HCT116 (cell line): ENCODE results near the gene LANCL3. TPM values are rescaled to one million over a fixed set of nuclear protein-coding genes. Genes with fewer than 3 reads are reported as not detected.

Experiments used
- ATAC-seq: fragments of 200-7000 bp; cut with Tn5 transposase; 2 replicates; pipeline ENCODE4 v1.9.1; 2020; ENCODE audit warnings: mild to moderate bottlenecking, moderate library complexity
- BruUV-seq: library from RNA; stranded (reverse); fragments of 400-500 nt; replicated peaks from 2 replicates; lab custom pipeline; 2021; lab: Mats Ljungman, UMichigan
- CTCF ChIA-PET: fragments of 300-600 bp; sonication (Branson Sonifier 250); formaldehyde crosslinking; loops from one replicate; lab custom pipeline; 2021; ENCODE audit warnings: antibody characterized with exemption; lab: Charles Lee
- POLR2A ChIA-PET: fragments of 300-600, 350-600 bp; sonication (Branson Sonifier 250); formaldehyde crosslinking; loops from one replicate; lab custom pipeline; 2021; ENCODE audit warnings: antibody characterized with exemption; lab: Charles Lee
- RAD21 ChIA-PET, 2 experiments: fragments of 300-600 bp; sonication (Branson Sonifier 250); formaldehyde crosslinking; loops; one replicate each; lab custom pipeline; 2023; ENCODE audit warnings: low total read pairs in 2 of 2; ENCODE audit not compliant: uncharacterized antibody in 2 of 2, unreplicated experiment in 2 of 2, low non-redundant PET in 1 of 2; lab: Charles Lee
- DNase-seq: peaks from one replicate; pipeline ENCODE4 v3.0.0-alpha.2; 2010; ENCODE audit warnings: low read depth, low spot score
- H2AFZ ChIP-seq: fragments of 200-600 bp; shearing (Covaris generic), sonication (generic); 2 replicates; pipeline ENCODE4 v1.6.1; 2017; ENCODE audit warnings: low read depth, mixed run types, mixed read lengths, antibody characterized with exemption, low read length; ENCODE audit not compliant: poor library complexity, severe bottlenecking
- H3K27ac ChIP-seq: 2 replicates; pipeline ENCODE4 v1.5.1; 2012; ENCODE audit warnings: low read depth, low read length
- H3K27me3 ChIP-seq: fragments of 200-600 bp; sonication (generic); 2 replicates; pipeline ENCODE4 v1.6.1; 2016; ENCODE audit warnings: mixed run types, low read length, mixed read lengths; ENCODE audit not compliant: insufficient read depth
- H3K36me3 ChIP-seq, 2 experiments: fragments of 200-500 bp in 1 of 2; fragments of 200-600 bp in 1 of 2; sonication (Bioruptor generic) in 1 of 2; sonication (generic) in 1 of 2; 2 replicates each; pipeline versions ENCODE4 v1.5.1 to v1.6.1; 2014 to 2016; ENCODE audit warnings: low read length in 2 of 2, inconsistent platforms in 1 of 2, mixed read lengths in 1 of 2, mixed run types in 1 of 2; ENCODE audit not compliant: insufficient read depth in 2 of 2, control insufficient read depth in 1 of 2
- H3K4me1 ChIP-seq, 2 experiments: fragments of 200-600 bp in 1 of 2; sonication (generic) in 1 of 2; 2 replicates each; pipeline versions ENCODE4 v1.5.1 to v1.6.1; 2012 to 2017; ENCODE audit warnings: low read length in 2 of 2, inconsistent platforms in 1 of 2, mild to moderate bottlenecking in 1 of 2, mixed read lengths in 1 of 2, mixed run types in 1 of 2, moderate library complexity in 1 of 2; ENCODE audit not compliant: insufficient read depth in 2 of 2, control insufficient read depth in 1 of 2
- H3K4me2 ChIP-seq: fragments of 200-600 bp; sonication (generic); 2 replicates; pipeline ENCODE4 v1.6.1; 2017; ENCODE audit warnings: mixed run types, low read length, mixed read lengths
- H3K4me3 ChIP-seq, 2 experiments: fragments of 200-600 bp in 1 of 2; sonication (generic) in 1 of 2; replicated peaks in 1 of 2; 2 replicates each; pipeline ENCODE4 v1.5.1; 2011 to 2016; ENCODE audit warnings: low read length in 2 of 2, control low read depth in 1 of 2, low read depth in 1 of 2, mild to moderate bottlenecking in 1 of 2, mixed read lengths in 1 of 2, mixed run types in 1 of 2
- H3K79me2 ChIP-seq: fragments of 200-600 bp; sonication (generic); 2 replicates; pipeline ENCODE4 v1.6.1; 2017; ENCODE audit warnings: mild to moderate bottlenecking, mixed run types, low read length, moderate library complexity, mixed read lengths; ENCODE audit not compliant: insufficient read depth
- H3K9ac ChIP-seq: fragments of 200-600 bp; sonication (generic); 2 replicates; pipeline ENCODE4 v1.6.1; 2016; ENCODE audit warnings: low read length, mixed read lengths
- H3K9me2 ChIP-seq: fragments of 200-600 bp; sonication (generic), shearing (Covaris generic); 2 replicates; pipeline ENCODE4 v1.6.1; 2017; ENCODE audit warnings: mixed run types, mild to moderate bottlenecking, moderate library complexity; ENCODE audit not compliant: insufficient read depth
- H3K9me3 ChIP-seq, 2 experiments: fragments of 200-500 bp in 1 of 2; fragments of 200-600 bp in 1 of 2; sonication (Bioruptor generic) in 1 of 2; sonication (generic) in 1 of 2; 2 replicates each; pipeline ENCODE4 v1.6.1; 2014 to 2017; ENCODE audit warnings: low read length in 2 of 2, mixed read lengths in 2 of 2, inconsistent platforms in 1 of 2, low read depth in 1 of 2, mild to moderate bottlenecking in 1 of 2, mixed run types in 1 of 2, moderate library complexity in 1 of 2; ENCODE audit not compliant: control insufficient read depth in 1 of 2, insufficient read depth in 1 of 2
- H4K20me1 ChIP-seq: fragments of 200-600 bp; sonication (generic), shearing (Covaris generic); 2 replicates; pipeline ENCODE4 v1.6.1; 2017; ENCODE audit warnings: mixed run types, mild to moderate bottlenecking, moderate library complexity; ENCODE audit not compliant: insufficient read depth
- ATF3 ChIP-seq: IDR thresholded peaks from 2 replicates; pipeline ENCODE4 v1.6.1; 2012
- CBX3 ChIP-seq: IDR thresholded peaks from 2 replicates; pipeline ENCODE4 v1.6.1; 2012; ENCODE audit warnings: low read depth
- CEBPB ChIP-seq: IDR thresholded peaks from 2 replicates; pipeline ENCODE4 v1.6.1; 2012; ENCODE audit warnings: low read depth
- CTCF ChIP-seq, 3 experiments: fragments of 200-600 bp in 1 of 3; sonication (generic) in 1 of 3; IDR thresholded peaks in 2 of 3; conservative IDR thresholded peaks in 1 of 3; 2 replicates each; pipeline ENCODE4 v1.5.1; 2012 to 2017; ENCODE audit warnings: low read depth in 2 of 3, low read length in 2 of 3, antibody characterized with exemption in 1 of 3, borderline replicate concordance in 1 of 3, control low read depth in 1 of 3, mild to moderate bottlenecking in 1 of 3, mixed read lengths in 1 of 3, mixed run types in 1 of 3, moderate library complexity in 1 of 3; ENCODE audit not compliant: insufficient read depth in 1 of 3
- EZH2 ChIP-seq: fragments of 200-600 bp; sonication (generic); IDR thresholded peaks from 2 replicates; pipeline ENCODE4 v1.6.1; 2017; ENCODE audit warnings: antibody characterized with exemption, mixed run types
- EZH2phosphoT487 ChIP-seq: fragments of 200-600 bp; IDR thresholded peaks from 2 replicates; pipeline ENCODE4 v1.6.1; 2018; ENCODE audit warnings: antibody characterized with exemption, borderline replicate concordance
- FOSL1 ChIP-seq: IDR thresholded peaks from 2 replicates; pipeline ENCODE4 v1.6.1; 2012; ENCODE audit warnings: low read depth
- MAX ChIP-seq: IDR thresholded peaks from 2 replicates; pipeline ENCODE4 v1.6.1; 2012
- POLR2AphosphoS5 ChIP-seq: IDR thresholded peaks from 2 replicates; pipeline ENCODE4 v1.6.1; 2011; ENCODE audit warnings: mild to moderate bottlenecking, low read depth, low read length, moderate library complexity
- RAD21 ChIP-seq: IDR thresholded peaks from 2 replicates; pipeline ENCODE4 v1.6.1; 2012; ENCODE audit warnings: low read depth, mild to moderate bottlenecking
- REST ChIP-seq: IDR thresholded peaks from 2 replicates; pipeline ENCODE4 v1.6.1; 2012; ENCODE audit warnings: low read depth
- SIN3A ChIP-seq: IDR thresholded peaks from 2 replicates; pipeline ENCODE4 v1.6.1; 2012; ENCODE audit warnings: low read depth
- SP1 ChIP-seq: IDR thresholded peaks from 2 replicates; pipeline ENCODE4 v1.6.1; 2012; ENCODE audit warnings: low read depth
- SRF ChIP-seq: IDR thresholded peaks from 2 replicates; pipeline ENCODE4 v1.6.1; 2012; ENCODE audit warnings: low read depth
- TCF7L2 ChIP-seq: IDR thresholded peaks from 2 replicates; pipeline ENCODE4 v1.7.0; 2011; ENCODE audit warnings: borderline replicate concordance, inconsistent platforms; ENCODE audit not compliant: insufficient read depth, insufficient read length; ENCODE audit errors: extremely low read depth
- YY1 ChIP-seq: IDR thresholded peaks from 2 replicates; pipeline ENCODE4 v1.6.1; 2011; ENCODE audit warnings: low read length, low read depth, moderate library complexity, mild to moderate bottlenecking; ENCODE audit not compliant: insufficient replicate concordance; ENCODE audit errors: extremely low read depth
- ZBTB33 ChIP-seq: IDR thresholded peaks from 2 replicates; pipeline ENCODE4 v1.6.1; 2011; ENCODE audit warnings: mild to moderate bottlenecking, low read length, moderate library complexity; ENCODE audit not compliant: insufficient replicate concordance; ENCODE audit errors: extremely low read depth
- ZFX ChIP-seq: fragments of 450-650 bp; IDR thresholded peaks from 2 replicates; pipeline ENCODE4 v1.6.1; 2017
- intact Hi-C: fragments of 100-400 bp; cut with micrococcal nuclease; formaldehyde crosslinking; loops from 2 replicates; pipeline ENCODE4 v1.10.0; 2022
- total RNA-seq: library from RNA; stranded (reverse); gene quantifications from one replicate; pipeline ENCODE4 v1.2.1, GENCODE V29; 2021; ENCODE audit not compliant: unreplicated experiment

LANCL3 gene
- total RNA-seq, 1 experiment from 2014 or later = 2.4 TPM

DNA sequence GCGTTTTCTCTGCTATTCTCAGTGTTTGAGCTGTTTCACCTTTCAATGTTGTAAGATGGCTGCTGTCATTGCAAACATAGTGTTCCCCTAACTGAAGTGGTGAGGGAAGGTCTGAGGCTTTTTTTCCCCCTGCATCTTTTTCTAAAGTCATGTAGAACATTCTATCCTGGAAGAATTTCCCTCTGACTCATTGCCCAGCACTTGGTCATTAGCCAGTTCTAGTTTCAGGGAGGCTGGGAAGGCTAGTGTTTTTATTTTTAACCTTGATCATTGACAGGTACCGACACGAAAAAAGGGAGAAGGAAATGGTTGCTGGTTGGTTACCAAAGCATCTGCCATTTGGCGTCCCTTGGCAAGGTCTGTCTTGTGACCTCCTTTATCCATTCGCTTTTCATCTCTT lies 6.6 kb downstream of the LANCL3 start:
- ATAC-seq (no peak), DNase-seq (no peak)
- Histone ChIP-seq H3K27ac (no peak overlapping the region), H3K27me3 (no peaks in the 10 kb centered on the region), H3K9ac (no peak overlapping the region), H4K20me1 (no peaks in the 10 kb centered on the region), H3K79me2 (no peaks in the 10 kb centered on the region), H3K9me3 (no peaks in the 10 kb centered on the region), H3K36me3 (no peaks in the 10 kb centered on the region), H3K4me3 (no peak overlapping the region), H2AFZ (no peak overlapping the region), H3K9me2 (no peaks in the 10 kb centered on the region), H3K4me2 (no peak overlapping the region), H3K4me1 (no peaks in the 10 kb centered on the region)
- RAD21 ChIA-PET = no interaction called here
- intact Hi-C loops = no loop called here
- no TSS peak for BruUV-seq
- no peak for TF ChIP-seq MAX
- TF ChIP-seq ATF3 = no peak
- no peak for TF ChIP-seq POLR2AphosphoS5
- TF ChIP-seq FOSL1 = no peak
- no peak for TF ChIP-seq REST
- TF ChIP-seq YY1 = no peak
- TF ChIP-seq SRF = no peak
- TF ChIP-seq ZFX = no peak
- TF ChIP-seq EZH2phosphoT487 = no peak
- no peak for TF ChIP-seq SP1
- no peak for TF ChIP-seq EZH2
- no peak for TF ChIP-seq SIN3A
- no peak for TF ChIP-seq CEBPB
- no peak for TF ChIP-seq ZBTB33
- TF ChIP-seq CTCF (IDR thresholded peaks at IDR 0.05 in 2 of 3, conservative IDR thresholded peaks at IDR 0.05 in 1 of 3; ENCODE audit: borderline replicate concordance in 1 of 3, insufficient read depth in 1 of 3, low read depth in 2 of 3, low read length in 2 of 3) = no peak
- no peak for TF ChIP-seq RAD21
- no peak for TF ChIP-seq TCF7L2
- no peak for TF ChIP-seq CBX3
- CTCF ChIA-PET = no interaction called here
- POLR2A ChIA-PET = no interaction called here
